ENCODE measurements around the gene SEMA5A. TPM values are rescaled to one million over a fixed set of nuclear protein-coding genes. Genes with fewer than 3 reads are reported as not detected.
A peak's percentile ranks its signal among the peaks of the same experiment; 100 is the strongest.

Gene SEMA5A
- polyA plus RNA-seq, 1 donor: 27.5 TPM

DNA sequence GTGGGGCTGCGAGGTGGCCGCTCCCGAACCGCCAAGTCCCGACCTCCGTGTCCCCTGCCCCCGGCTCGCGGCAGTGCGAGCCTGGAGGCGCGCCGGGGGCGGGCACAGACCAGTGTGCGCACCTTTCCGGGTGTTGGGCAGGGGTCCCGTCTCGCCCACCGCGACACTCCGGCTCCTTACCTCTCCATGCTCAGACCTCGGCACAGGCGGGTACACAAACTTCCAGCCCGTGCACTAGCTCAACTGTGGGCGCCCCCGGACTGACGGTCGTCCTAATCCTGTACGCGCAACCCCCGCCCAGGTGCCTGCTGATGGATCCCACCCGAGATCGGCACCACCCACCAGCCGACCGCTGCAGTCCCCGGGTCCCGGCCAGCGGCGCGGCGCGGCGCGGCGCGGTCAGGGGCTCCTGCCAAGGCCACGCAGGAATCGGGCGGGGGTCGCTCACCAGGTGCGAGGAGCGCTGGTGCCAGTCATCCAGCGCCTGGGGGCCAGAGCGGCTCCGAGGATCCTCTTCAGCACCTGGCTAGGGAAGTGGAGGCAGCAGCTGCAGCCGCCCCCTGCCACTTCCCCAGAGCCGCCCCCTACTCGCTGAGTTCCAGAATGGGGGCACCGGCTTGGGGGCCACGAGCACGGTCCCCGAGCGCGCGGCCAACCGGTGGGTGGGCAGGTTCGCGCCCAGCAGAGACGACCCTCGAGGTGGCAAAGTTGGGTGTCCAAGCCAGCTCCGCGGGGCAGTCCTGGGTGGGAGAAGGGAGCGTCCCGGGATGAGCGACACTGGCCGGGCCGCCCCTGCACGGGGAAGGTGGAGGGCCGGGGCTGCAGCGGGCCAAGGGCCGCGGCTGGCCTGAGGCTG, 511 bp downstream of the SEMA5A start:
- no peak for DNase-seq

DNA sequence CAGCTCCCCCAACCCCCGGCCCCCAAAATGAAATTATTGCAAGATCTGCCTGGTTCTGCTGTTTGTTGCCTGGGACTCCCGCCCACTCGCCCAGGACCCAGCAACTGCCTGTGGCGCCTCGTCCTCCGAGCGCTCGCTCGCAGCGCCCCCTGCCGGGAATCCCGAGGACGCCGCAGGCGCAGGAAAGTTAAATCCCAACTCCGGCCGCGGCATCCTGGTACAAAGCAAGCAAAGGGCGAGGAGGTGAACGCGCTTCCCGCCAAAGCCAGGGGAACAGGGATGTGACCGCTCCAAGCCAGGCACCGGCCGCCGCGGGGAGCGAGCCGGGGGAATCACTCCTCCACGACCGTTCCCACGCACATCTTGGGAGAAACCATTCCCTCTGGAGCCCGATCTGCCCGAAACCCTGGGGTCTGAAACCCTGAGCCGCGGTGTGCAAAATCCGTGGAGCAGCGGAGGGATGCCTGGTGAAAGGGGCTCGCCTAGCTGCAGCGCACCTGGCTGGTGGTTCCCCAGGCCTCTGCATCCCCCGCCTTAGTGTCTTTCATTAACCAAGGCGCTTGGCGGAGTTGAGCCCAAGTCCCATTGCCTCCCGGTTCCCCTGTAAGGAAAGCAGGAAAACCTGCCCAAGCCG, 1.3 kb downstream of the SEMA5A start:
- DNase-seq: peak; percentile 91

DNA sequence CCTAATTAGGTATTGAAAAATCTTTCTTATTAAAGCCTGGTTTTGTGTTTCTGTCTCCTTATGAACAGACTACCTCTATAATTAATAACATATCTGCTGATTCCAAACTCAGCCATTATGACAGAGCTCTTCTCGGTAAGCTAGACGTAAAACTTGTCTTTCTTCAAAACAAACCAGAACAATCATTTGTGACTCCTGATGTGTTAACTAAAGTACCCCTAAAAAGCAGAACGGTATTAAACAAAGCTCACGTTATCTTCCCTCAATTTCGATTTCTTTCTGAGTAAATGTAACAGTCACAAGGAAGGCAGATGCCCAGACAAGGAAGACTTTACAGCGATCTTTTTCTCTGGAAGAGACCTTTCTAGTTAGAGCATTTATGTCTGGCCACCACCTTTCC, 1.8 kb downstream of the SEMA5A start:
- no peak for DNase-seq

DNA sequence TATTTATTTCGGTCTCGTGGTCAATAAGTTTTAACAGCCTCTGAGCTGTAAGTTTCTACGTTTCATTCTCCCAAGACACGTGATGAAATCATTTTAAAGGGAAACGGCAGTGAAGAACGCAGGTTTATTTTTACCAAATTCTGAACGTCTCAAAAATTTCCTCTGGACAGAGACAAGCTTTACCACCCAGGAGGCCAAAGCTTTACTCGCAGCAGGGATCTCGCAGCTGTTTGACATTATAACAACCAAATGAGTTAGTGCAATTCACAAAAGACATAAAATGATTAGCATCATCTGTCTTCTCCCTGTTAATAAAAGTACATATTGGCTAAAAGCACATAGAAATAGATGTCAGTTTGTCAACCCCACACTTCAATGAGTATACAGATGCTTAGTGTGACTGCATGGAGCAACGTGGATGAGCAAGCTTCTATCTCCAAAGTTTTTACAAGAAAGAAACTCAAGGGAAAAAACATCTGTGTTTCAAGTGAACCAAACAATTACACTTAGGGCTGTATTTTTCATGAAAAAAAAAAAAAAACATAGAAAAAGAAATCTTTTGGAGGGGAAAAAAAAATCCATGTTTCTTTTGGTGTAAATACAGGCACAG, 2.5 kb downstream of the SEMA5A start:
- peak; percentile 38 for DNase-seq

DNA sequence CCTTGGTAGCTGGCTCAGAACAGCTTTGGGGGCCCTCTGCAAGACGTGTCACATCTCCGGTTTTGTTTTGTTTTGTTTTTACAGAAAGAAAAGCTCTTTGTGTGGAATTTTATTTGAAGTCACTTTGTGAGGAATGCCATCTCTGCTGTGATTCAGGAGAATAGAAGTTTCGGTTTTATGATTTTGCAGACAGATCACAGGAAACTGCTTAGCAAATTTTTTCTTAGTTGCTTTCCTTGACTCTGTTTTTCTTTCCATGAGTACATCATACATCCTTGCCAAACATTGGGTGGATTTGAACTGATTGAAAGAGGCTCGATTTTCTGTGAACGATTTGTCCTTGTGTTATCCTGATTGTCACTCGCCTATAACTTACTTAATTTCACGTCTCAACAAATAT, 5.1 kb downstream of the SEMA5A start:
- no peak for DNase-seq

DNA sequence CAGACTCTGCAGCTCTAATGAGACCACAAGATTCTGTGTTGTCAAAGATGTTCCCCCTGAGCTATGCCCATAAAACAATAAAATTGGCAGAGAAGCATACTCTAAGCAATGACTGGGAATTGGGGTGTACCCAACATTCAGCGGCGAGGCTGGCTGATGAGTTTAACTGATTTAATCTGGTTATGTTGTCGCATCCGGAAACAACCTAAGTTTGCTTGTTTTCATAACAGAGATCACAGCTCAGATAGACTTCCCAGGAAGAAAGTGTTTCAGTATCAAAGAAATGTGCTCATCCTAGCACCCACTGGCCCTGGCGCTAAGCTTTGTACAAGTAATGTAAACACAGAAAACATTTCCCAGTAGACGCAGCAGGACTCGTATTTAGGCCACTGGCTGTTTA, 7.4 kb downstream of the SEMA5A start:
- no peak for DNase-seq

DNA sequence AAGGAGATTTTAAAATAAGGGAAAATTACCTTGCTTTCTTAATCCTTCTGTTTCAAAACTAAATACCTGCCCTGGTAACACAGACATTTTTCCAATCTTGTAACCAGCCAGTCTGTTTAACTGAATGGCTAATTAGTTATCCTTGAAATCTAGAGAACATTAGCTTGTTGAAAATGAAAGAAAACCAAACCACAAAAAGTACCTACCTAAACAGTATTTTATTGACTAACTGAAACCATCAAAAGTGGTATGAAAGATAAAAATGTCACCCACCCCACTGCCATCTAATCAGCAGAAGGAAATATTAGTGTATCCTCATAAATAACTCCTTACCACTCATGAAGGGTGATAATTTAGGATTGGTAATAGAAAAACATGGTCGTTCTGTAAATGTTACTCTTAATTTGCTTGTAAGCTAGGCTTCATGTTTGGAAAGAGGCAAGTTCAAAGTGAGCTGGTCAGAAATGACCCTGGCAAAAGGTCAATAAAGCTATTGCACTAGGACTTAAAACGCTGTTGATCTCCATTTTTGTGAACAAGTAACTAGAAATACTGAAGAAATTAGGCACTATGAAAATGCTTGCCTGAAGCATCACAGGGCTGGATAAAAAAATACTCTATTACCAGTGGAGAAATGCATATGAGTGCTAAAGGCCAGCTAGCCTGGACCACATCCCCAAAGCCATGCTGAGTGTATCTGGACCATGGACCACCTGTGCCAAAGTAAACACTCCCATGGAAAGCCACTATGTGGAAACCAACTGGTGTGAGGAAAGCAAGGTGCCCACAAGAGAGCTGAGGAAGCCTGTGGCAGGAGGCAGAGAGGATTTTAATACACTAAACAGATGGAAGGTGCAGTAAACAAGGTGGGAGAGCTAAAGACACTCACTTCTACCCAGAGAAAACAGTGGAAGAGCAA, 8.4 kb downstream of the SEMA5A start:
- no peak for DNase-seq

DNA sequence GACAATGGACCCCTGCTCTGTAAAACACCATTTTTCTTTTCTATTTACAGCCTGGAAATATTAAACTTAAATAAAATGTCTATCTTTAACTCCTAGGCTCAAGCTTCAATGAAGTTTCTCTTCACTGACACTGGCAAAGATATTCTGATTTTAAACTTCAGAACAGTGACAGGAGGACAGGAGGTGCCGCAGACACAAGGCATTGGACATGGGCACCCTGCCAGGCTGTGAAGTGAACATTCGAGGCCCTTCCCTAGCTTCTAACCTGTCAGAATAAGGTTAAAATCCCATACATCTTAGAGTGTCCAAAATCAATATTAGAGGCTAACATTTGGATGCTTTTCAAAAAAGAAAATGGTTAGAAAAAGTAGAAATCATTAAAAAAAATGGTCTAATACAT, 9.2 kb downstream of the SEMA5A start:
- no peak for DNase-seq

DNA sequence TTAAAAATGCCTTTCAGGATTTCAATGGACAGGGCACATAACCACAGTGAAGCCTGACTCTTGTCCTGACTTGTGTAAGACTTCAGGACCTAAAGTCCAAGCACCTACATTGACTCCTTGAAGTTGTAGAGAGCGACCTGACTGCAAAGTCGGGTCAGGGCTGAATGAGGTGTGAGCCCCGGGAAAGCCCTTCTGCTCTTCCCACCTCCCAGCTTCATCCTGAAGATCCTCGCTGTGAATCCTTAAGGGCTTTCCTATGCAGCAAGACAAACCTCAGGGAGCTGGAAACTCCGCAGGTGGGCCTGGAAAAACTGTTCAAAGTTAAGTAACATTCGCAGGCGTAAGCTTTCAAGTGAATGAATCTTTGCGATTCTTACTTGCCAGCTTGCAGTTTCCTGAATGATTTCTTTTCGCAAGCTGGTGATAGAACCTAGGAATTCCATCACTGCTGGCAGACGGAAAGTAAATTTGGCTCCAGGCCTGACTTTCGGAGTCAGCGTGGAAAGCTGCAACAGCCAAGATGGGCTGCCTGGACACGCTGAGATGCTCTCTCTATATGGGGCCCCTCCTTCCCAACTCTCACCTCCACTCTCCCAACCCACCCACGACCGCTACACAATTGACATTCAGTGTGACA, 10.9 kb downstream of the SEMA5A start:
- DNase-seq: peak; percentile 32

DNA sequence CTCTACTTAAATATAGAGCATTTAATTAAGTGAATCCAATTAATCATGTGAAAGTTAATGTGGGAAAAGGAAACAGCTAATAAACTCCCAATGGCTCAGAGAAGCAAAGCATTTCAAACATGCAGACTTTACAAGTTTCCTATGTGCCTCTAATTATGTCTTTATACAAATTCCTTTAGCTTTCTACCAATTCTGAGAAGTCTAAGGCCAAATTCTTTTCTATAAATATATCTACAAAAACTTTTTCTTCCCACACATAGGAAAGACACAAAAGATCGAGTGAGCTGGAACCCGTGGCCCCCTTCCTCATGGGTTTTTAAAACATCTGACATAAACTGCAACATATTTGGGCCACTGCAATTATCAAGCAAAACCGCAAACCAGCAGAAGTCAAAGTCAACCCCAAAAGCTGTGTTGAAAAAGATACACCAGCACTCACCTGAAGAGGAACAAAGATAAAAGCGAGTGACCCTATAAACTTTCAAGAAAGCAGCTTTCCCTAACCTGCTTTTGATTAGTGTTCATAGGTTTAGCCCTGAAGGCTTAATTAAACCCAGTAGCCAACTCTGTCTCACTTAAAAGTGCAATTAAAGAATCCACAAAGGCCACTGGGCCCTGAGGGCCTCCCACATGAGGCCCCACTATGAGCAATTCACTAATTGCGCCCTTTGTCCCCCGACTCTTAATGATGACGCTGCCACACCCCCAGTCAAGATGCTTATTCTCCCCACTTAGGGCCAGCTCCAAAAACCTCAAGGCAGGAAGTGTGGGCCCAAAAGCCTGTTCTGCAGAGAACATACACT, 12.1 kb downstream of the SEMA5A start:
- no peak for DNase-seq

DNA sequence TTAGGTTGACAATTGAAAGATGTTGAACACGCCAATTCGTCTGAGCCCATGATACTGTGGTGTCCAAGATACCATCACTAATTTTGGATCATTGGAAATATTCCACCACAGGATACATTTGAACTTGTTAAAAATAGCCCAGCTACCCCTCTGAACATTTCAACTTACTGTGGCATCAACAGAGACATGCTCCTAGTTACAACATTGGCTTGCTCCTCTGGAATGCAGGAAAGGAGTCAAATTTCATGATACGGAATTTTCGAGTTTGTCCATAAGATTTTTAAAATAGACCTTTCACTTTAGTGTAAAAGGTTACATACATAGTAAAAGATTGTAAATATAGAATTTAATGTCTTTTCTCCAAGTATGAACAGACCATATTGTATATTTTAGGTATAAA, 12.8 kb downstream of the SEMA5A start:
- DNase-seq: no peak

DNA sequence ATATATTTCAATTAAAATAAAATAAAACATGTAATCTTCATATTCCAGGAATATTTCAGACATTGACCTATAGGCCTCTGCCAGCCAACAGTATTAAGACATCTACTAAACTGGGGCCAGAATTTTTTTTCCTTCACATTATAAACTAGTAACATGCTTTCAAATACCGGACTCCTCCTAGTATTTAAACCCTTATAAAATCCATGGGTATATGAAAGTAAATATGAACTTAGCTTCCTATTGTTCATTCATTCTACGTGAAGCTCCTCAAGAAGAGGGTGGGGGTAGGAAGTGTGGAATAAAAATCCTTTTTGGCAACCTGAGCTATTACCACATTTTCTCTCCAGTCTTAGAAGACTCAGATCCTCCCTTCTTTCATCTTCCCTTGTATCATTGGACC, 16.4 kb downstream of the SEMA5A start:
- no peak for DNase-seq

DNA sequence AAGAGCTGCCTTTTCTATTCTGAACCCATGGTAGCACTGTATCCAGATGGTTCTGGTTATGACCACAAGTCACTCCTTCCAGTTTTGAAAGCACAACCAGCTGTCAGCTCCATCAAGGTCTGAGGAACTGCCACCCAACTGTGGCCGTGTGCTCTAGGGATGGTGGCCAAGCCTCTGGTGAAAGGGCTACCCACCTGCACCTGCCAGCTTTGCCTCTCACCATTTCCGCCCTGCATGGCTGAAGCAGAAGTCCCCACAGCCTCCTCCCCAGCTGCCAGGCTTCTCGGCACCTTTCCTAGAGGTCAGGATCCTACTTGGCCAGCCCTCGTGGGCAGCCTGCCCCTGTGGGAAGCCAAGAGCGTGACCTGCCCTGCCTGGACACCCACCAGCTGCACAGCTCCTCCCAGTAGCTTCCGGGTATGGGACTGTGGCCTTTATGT, 16.8 kb downstream of the SEMA5A start:
- no peak for DNase-seq

DNA sequence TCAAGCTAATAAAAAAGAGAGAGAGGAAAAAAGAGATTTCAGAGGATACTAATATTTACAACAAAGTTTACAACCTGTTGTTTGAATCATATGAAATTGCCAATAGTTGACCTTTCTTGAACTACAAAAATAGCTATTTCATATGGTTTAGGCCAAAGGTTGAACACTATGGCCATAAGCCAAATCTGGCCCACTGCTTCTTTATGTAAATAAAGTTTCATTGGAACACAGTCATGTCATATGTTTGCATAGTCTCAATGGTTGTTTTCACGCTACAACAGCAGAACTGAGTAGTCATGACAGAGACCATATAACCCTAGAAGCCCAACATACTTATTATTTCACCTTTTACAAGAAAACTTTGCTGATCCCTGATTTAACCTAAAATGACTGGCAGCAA, 20.9 kb downstream of the SEMA5A start:
- no peak for DNase-seq

DNA sequence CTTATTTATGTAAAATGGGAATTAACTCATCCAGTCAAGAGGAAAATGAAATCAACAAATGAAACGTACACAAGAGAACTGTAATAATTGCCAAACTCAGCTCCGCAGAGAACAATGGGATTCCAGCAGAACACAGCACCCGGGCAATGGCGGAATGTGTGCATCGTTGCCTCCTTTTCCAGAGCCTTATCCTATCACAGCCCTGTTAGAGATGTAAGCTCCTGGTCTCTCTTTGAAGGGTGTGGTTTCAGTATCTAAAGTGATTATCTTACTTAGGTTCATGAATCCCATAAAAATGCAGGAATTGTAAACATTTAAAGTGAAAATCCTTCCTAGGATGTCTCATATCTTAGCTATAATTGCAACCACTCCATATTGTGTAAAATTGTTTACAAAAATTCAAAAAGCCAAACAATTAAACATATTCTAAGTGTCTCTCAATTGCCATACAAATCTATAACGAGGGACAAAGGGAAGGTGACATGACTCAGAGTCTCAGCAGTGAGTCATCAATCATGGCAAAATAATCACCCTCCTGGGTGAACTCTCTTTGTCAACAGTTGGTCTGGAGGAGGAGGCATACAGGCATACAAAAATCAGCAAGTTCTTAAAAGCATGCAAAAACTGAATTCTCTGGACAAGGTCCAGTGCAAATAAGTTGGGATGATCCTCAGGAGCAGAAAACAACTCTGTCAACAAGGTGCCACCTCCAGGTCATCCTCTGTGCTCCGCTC, 22.6 kb downstream of the SEMA5A start:
- no peak for DNase-seq

DNA sequence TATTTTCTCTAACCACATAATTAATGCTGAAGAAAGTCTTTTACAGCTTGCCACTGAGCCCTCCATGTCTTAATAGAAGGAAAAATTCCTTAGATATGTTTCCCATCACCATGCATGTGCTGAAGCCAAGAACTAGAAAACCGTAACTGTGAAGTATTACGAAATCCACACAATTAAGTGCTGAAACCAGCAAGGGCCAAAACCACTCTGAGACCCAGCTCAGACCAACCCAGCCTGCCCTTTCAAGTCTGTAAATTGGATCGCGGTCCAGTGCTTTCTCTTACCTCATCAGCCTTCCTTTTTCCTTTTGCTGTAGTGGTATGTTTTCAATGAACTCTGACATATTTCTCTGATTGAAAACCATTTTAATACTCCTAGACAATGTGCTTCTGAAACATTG, 26.3 kb downstream of the SEMA5A start:
- DNase-seq: no peak

DNA sequence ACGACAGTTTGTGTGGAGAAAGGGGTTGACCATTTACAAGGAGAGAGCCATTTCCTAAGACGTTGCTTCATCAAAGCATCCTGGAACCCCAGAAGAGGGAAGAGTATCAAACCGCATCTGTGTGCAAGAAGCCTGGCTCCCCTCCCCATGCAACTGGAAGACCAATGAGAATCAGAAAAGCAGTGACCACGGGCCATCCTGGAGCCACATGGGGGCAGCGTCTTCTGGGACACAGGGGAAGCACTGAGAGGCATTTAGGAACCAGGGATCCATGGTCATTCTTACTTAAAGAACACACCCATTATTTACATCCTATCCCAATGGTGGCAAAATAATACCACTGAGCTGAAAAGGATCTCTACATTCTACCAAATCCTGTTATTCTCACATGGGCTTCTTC, 29.3 kb downstream of the SEMA5A start:
- no peak for DNase-seq

DNA sequence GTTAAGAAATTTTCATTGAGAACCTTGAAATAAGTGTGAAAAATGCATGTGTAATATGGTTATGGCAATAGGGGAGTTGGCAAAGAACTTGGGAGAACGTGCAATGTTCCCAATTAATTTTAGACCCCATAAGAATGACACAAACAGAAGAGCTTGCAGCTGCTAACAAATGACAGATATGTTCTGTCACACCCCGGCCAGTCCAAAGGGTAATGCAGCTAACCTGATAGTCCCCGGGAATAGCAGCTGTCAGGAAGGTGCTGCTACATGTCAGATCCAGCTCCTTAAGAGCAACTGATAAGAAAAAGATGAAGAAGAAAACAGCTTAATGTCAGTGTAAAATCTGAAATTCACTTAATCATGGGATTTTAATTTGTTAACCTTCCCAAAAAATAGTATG, 30.4 kb downstream of the SEMA5A start:
- DNase-seq: no peak

DNA sequence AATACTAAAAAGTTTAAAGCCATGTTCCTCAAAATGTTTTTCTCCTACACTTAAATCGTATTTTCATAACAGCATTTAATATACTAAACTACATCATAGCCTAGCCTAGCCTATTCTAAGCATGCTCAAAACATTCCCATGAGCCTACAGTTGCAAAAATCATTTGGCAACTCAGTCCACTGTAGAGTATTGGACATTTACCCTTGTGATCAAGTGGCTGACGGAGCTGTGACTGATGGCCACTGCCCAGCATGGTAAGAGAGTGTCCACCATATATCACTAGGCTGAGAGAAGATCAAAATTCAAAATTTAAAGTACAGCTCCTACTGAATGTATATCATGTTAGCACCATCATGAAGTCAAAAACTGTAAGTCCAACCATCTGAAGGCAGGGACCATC, 30.9 kb downstream of the SEMA5A start:
- DNase-seq: no peak

DNA sequence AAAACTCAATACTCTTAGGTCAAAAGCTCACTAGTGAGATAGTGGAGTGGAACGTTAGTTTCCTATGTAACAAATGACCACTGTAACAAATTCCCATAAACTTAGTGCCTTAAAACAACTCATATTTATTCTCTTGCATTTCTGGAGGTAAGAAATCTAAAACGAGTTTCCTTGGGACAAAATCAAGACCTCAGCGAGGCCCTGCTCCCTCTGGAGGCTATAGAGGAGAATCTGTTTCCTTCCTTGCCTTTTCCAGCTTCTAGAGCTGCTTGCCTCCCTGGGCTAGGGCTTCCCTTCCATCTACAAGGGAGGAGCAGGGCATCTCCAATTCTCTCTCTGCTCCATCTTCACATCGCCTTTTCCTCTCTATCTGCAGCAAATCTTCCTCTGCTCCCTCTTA, 32.0 kb downstream of the SEMA5A start:
- no peak for DNase-seq

DNA sequence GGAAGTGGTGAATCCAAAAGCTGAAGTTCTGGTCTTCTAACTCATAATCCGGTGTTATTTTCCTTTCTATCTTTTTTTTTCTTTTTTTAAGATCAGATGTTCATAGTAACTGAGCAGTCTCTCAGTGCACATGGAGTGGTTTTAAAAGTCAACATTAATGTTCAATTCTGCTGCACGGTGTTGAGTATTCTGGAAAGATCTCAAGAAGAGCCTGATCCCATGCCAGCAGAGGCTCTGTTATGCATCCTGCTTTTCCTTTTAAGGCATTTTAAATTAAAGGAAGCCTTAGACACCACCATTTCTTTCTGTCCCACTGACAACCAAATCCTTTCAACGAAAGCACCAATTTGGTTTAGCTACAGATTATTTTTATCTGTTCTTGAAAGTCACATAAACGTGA, 33.4 kb downstream of the SEMA5A start:
- peak; percentile 46 for DNase-seq

Measured in hindlimb muscle (tissue), 1 donor.